Measurements from ENCODE around the gene MAPKAPK5.

- no peak for TF ChIP-seq EZH2phosphoT487 (IDR thresholded peaks at IDR 0.05; ENCODE audit: borderline replicate concordance, low read length)
- no peak for TF ChIP-seq CTCF (IDR thresholded peaks at IDR 0.05; ENCODE audit: low read depth, low read length, poor library complexity, severe bottlenecking)
Observed at GRCh38 chr12:111927346-111927745, 85.3 kb downstream of the MAPKAPK5 start.
